ENCODE results near the gene HOOK2. TPM values are rescaled to one million over a fixed set of nuclear protein-coding genes. Genes with fewer than 3 reads are reported as not detected.

Gene HOOK2
- total RNA-seq, 4 donors from 2014 or later: 128 to 145 (median 136) TPM

DNA sequence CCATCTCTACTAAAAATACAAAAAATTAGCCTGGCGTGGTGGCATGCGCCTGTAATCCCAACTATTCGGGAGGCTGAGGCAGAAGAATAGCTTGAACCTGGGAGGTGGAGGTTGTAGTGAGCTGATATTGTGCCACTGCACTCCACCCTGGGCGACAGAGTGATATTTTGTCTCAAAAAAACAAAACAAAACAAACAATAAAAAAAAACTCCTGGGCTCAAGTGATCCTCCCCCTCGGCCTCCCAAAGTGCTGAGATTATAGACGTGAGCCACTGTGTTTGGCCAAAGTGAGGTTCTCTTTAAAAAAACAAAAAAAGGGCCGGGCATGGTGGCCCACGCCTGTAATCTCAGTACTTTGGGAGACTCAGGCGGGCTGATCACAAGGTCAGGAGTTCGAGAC lies 12.1 kb upstream of the HOOK2 start:
- H3K4me1 ChIP-seq: peaks cover 62 to 67% of the 10 kb centered on the region in 2 donors

DNA sequence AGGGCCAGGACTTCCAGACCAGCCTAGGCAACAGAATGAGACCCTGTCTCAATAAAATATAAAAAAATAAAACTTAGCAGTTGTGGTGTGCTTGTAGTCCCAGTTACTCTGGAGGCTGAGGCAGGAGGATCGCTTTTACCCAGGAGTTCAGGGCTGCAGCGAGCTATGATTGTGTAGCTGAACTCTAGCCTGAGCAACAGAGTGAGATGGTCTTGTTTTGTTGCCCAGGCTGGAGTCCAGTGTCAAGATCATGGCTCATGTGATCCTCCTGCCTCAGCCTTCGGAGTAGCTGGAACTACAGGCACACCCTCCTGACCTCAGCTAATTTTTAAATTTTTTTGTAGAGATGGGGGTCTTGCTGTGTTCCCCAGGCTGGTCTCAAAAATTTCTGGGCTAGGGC lies 11.6 kb upstream of the HOOK2 start:
- Histone ChIP-seq H3K4me1 (peaks cover 66 to 68% of the 10 kb centered on the region in 2 donors), H3K27ac (peak overlapping the region; percentile 96 to 99 (median 96))

More for the DNA sequence above, 12.1 kb upstream of the HOOK2 start:
- Histone ChIP-seq H3K4me3 (replicated peaks in 1 of 3) (no peak overlapping the region), H3K36me3 (peaks cover 0 to 9% of the 10 kb centered on the region in 2 donors), H3K9me3 (no peaks in the 10 kb centered on the region), H3K27me3 (no peaks in the 10 kb centered on the region), H3K27ac (peak overlapping the region; percentile 96 to 99 (median 96))
- peak; percentile 37 to 40 for DNase-seq
- intact Hi-C loops (cut with DNase I): no loop called here
- peak in 1 of 2 donors; percentile 12 for TF ChIP-seq POLR2A (IDR thresholded peaks at IDR 0.05)
- TF ChIP-seq, protein P1, sequence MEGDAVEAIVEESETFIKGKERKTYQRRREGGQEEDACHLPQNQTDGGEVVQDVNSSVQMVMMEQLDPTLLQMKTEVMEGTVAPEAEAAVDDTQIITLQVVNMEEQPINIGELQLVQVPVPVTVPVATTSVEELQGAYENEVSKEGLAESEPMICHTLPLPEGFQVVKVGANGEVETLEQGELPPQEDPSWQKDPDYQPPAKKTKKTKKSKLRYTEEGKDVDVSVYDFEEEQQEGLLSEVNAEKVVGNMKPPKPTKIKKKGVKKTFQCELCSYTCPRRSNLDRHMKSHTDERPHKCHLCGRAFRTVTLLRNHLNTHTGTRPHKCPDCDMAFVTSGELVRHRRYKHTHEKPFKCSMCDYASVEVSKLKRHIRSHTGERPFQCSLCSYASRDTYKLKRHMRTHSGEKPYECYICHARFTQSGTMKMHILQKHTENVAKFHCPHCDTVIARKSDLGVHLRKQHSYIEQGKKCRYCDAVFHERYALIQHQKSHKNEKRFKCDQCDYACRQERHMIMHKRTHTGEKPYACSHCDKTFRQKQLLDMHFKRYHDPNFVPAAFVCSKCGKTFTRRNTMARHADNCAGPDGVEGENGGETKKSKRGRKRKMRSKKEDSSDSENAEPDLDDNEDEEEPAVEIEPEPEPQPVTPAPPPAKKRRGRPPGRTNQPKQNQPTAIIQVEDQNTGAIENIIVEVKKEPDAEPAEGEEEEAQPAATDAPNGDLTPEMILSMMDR (IDR thresholded peaks at IDR 0.05): no peak
- WGBS, 2 donors: 53 to 59% methylated on average over 10 of the region's 10 CpGs

DNA sequence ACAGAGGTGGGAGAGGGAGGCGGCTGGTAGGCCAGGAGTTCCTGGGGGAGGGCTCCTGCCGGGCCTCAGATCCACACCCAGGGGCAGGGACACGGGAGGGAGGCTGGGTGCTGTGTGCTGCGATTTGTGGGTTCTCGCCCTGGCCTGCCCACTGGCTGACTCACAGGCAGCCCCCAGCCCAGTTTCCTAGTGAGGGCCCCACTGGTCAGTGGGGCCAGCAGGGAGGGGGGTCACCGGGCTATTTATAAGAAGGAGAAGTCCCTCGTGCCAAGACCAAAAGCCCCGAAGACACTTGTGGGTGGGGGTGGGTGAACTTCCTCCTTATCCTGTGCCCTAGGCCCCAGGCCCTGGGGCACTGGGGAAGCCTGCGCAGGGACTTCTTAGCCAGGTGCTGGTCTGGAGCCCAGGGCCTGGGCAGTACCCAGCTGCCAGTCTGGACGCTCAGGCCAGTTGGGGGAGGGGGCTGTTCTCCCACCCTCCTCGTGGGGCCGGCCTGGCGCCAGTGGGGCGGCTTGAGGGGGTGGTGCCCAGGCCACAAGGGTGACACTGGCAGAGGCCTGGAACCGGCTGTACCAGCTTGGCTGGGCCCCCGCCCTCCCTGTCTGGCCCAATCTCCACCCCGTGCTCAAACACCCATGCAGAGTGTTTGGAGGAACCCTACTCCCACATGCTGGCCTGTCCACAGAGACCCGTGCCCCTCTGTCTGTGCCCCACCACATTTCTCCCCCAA lies 11.0 kb upstream of the HOOK2 start:
- H3K27ac ChIP-seq: peak overlapping the region; percentile 96 to 99 (median 96)
- DNase-seq: peak; percentile 98
- peaks cover 66 to 72% of the 10 kb centered on the region in 2 donors for H3K4me1 ChIP-seq
- H3K27me3 ChIP-seq: no peaks in the 10 kb centered on the region
- TF ChIP-seq, protein P1 (IDR thresholded peaks at IDR 0.05): peak in 1 of 6 experiments; percentile 16
- TF ChIP-seq POLR2A (IDR thresholded peaks at IDR 0.05): peak in 1 of 2 donors; percentile 81
- intact Hi-C loops (cut with DNase I): no loop called here
- H3K36me3 ChIP-seq: no peaks in the 10 kb centered on the region
- H3K4me3 ChIP-seq (replicated peaks in 1 of 3): no peak overlapping the region
- WGBS, 2 donors: 7 to 45% methylated on average over 6 of the region's 18 CpGs
- no peaks in the 10 kb centered on the region for H3K9me3 ChIP-seq

More for the DNA sequence above, 11.6 kb upstream of the HOOK2 start:
- TF ChIP-seq POLR2A (IDR thresholded peaks at IDR 0.05): no peak
- TF ChIP-seq, protein P1 (IDR thresholded peaks at IDR 0.05): no peak
- Histone ChIP-seq H3K27me3 (no peaks in the 10 kb centered on the region), H3K36me3 (peaks cover 0 to 4% of the 10 kb centered on the region in 2 donors), H3K4me3 (replicated peaks in 1 of 3) (no peak overlapping the region), H3K9me3 (no peaks in the 10 kb centered on the region)
- intact Hi-C loops (cut with DNase I): no loop called here
- peak in 1 of 2 donors; percentile 22 for DNase-seq
- WGBS, 2 donors: 76 to 81% methylated on average over 3 of the region's 3 CpGs

DNA sequence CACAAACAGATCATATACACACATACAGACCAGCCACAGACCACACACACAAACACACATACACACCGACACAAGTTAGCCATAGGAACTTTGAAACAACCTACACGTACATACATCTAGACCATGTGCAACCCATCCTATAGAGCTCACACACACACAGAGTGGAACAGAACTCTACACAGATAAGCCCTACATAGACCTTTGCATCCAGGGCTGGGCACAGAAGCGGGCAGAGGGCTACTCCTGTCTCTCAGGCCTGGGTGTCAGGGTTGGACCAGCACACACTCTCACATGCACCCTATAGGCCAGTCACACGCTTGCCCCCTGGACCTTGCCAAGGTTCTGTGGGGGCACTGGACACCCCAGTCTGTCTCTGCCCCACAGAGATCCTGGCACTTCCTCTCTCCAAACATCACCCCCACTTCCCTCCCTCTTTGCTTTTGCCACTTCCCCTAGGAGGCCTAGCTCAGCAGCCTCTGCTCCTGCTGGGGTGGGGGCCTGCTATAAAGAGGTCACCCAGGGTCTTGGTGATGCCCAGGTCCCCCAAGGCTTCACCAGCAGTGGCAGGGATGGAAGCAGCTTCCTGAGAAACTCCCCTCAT lies 10.2 kb upstream of the HOOK2 start:
- peak overlapping the region; percentile 96 to 99 (median 96) for H3K27ac ChIP-seq
- peak in 1 of 2 donors; percentile 9 for DNase-seq
- no peaks in the 10 kb centered on the region for H3K27me3 ChIP-seq
- intact Hi-C loops (cut with DNase I): no loop called here
- peaks cover 61 to 72% of the 10 kb centered on the region in 2 donors for H3K4me1 ChIP-seq
- no peaks in the 10 kb centered on the region for H3K36me3 ChIP-seq
- H3K4me3 ChIP-seq (replicated peaks in 1 of 3): no peak overlapping the region
- H3K9me3 ChIP-seq: no peaks in the 10 kb centered on the region
- TF ChIP-seq POLR2A (IDR thresholded peaks at IDR 0.05): no peak
- TF ChIP-seq, protein P1 (IDR thresholded peaks at IDR 0.05): no peak
- 74 to 88% methylated on average over 4 of the region's 4 CpGs for WGBS, 2 donors
